ENCODE data around the gene UBL7.
A peak's percentile ranks its signal among the peaks of the same experiment; 100 is the strongest.

The UBL7 gene

DNA sequence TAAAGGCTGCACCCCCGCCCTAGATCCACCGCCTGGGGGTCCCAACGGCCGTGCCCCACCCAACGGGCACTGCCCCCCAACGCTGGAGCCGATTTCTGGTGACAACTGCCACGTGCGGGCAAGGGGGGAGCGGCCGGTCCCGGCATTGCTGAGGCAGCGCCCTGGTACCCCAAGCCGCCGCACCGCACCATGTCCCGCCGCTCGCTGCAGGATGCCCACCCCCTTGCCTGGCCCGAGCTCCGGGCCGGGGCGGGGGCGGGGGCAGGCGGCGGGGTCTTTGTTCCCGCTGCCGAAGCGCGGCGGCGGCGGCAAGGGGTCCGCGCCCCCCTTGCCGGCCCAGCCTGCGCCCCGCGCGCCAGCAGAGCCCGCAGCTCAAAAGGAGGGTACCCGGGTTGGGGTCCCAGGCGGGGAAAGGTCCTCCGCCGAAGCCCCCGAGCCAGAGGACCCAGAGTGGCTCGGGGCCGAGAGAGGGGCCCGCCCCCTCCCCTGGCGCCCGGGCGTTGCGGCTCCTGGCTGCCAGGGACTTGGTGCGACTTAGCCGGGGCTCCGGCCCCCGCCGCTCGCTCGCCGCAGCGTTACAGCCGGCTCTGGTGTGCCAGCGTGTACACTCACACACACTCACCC lies 27.9 kb downstream of the UBL7 start:
- Histone ChIP-seq H3K27ac (ENCODE audit: low read depth, low read length) (no peak overlapping the region), H3K4me2 (ENCODE audit: low read depth, low read length, poor library complexity, severe bottlenecking) (peak overlapping the region; percentile 76), H3K27me3 (ENCODE audit: low read length) (no peaks in the 10 kb centered on the region), H3F3A (ENCODE audit: insufficient read depth) (no peaks in the 10 kb centered on the region), H3K9me2 (replicated peaks; ENCODE audit: insufficient read depth, low read length) (no peaks in the 10 kb centered on the region), H2AFZ (ENCODE audit: low read depth, low read length, severe bottlenecking) (peak overlapping the region; percentile 63), H3K9ac (ENCODE audit: low read length) (peak overlapping the region; percentile 37), H3K9me3 (ENCODE audit: insufficient read depth, low read length) (no peaks in the 10 kb centered on the region), H3K79me2 (ENCODE audit: insufficient read depth, low read length) (no peaks in the 10 kb centered on the region), H3K36me3 (ENCODE audit: low read length) (no peaks in the 10 kb centered on the region), H3K4me3 (ENCODE audit: insufficient read depth, low read length, poor library complexity, severe bottlenecking) (peak overlapping the region; percentile 60), H4K20me1 (ENCODE audit: low read depth, low read length) (no peaks in the 10 kb centered on the region)
- TF ChIP-seq CTCF (IDR thresholded peaks at IDR 0.05; ENCODE audit: insufficient read depth, low read length, poor library complexity, severe bottlenecking) (no peak), EZH2phosphoT487 (conservative IDR thresholded peaks at IDR 0.05; ENCODE audit: low read length) (no peak)

DNA sequence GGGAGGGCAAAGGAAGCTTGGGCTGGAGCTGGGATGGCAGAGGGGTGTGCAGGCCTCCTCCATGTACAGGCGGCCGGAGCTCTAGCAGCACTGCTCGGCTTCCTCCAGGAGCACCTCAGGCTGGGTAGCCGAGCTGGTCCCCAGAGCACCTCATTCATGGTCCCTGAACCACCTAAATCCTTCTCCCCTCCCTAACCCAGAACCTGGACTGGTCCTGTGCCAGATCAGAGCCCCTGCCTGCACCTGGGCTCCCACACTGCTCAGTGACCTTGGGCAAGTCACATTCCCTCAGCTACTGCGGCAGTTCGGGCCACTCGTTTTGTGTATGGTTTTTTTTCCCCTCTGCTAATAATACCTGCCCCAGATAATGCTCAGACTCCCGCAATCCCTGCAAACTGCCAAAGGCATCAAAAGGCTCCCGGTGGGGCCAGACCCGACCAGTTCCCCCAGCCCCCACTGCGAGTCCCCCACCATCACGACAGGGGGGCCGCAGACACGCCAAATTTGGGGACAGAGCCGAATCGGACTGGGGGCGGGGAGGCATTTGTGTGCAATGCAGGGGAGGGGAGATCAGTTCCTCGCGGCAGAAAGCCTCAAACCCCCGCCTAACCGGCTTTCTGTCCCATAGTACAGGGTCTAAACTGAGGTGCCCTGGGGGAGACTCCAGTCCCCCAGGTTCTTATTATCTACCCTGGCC lies 28.5 kb downstream of the UBL7 start:
- no peaks in the 10 kb centered on the region for H3K27me3 ChIP-seq (ENCODE audit: low read length)
- no peak overlapping the region for H2AFZ ChIP-seq (ENCODE audit: low read depth, low read length, severe bottlenecking)
- no peaks in the 10 kb centered on the region for H3K9me3 ChIP-seq (ENCODE audit: insufficient read depth, low read length)
- TF ChIP-seq CTCF (IDR thresholded peaks at IDR 0.05; ENCODE audit: insufficient read depth, low read length, poor library complexity, severe bottlenecking) (no peak), EZH2phosphoT487 (conservative IDR thresholded peaks at IDR 0.05; ENCODE audit: low read length) (no peak)
- H3K79me2 ChIP-seq (ENCODE audit: insufficient read depth, low read length) = no peaks in the 10 kb centered on the region
- no peaks in the 10 kb centered on the region for H3K9me2 ChIP-seq (replicated peaks; ENCODE audit: insufficient read depth, low read length)
- peak overlapping the region; percentile 76 for H3K4me2 ChIP-seq (ENCODE audit: low read depth, low read length, poor library complexity, severe bottlenecking)
- H3K36me3 ChIP-seq (ENCODE audit: low read length) = no peaks in the 10 kb centered on the region
- no peak overlapping the region for H3K27ac ChIP-seq (ENCODE audit: low read depth, low read length)
- no peak overlapping the region for H3K9ac ChIP-seq (ENCODE audit: low read length)
- H3F3A ChIP-seq (ENCODE audit: insufficient read depth) = no peaks in the 10 kb centered on the region
- no peak overlapping the region for H3K4me3 ChIP-seq (ENCODE audit: insufficient read depth, low read length, poor library complexity, severe bottlenecking)
- H4K20me1 ChIP-seq (ENCODE audit: low read depth, low read length) = no peaks in the 10 kb centered on the region

GRCh38 chr15:74431645-74432044 lies 29.3 kb downstream of the UBL7 start:
- Histone ChIP-seq H4K20me1 (ENCODE audit: low read depth, low read length) (no peaks in the 10 kb centered on the region), H3K9me2 (replicated peaks; ENCODE audit: insufficient read depth, low read length) (no peaks in the 10 kb centered on the region), H3K9me3 (ENCODE audit: insufficient read depth, low read length) (no peaks in the 10 kb centered on the region), H3K36me3 (ENCODE audit: low read length) (no peaks in the 10 kb centered on the region), H3K4me3 (ENCODE audit: insufficient read depth, low read length, poor library complexity, severe bottlenecking) (no peak overlapping the region), H3K27ac (ENCODE audit: low read depth, low read length) (no peak overlapping the region), H3K4me2 (ENCODE audit: low read depth, low read length, poor library complexity, severe bottlenecking) (no peak overlapping the region), H3K9ac (ENCODE audit: low read length) (no peak overlapping the region), H3K79me2 (ENCODE audit: insufficient read depth, low read length) (no peaks in the 10 kb centered on the region), H3F3A (ENCODE audit: insufficient read depth) (no peaks in the 10 kb centered on the region), H3K27me3 (ENCODE audit: low read length) (no peaks in the 10 kb centered on the region), H2AFZ (ENCODE audit: low read depth, low read length, severe bottlenecking) (no peak overlapping the region)
- TF ChIP-seq EZH2phosphoT487 (conservative IDR thresholded peaks at IDR 0.05; ENCODE audit: low read length) (no peak), CTCF (IDR thresholded peaks at IDR 0.05; ENCODE audit: insufficient read depth, low read length, poor library complexity, severe bottlenecking) (no peak)
